Activated T-helper 9 cell treated with anti-CD3 and anti-CD28 coated beads, Interleukin-2, amount 50 U/mL, for 16 hours (primary cell): ENCODE data around the gene HPRT1.

Source experiments
- DNase-seq: peaks from one replicate; pipeline ENCODE4 v3.0.0-alpha.2; 2020; ENCODE audit warnings: low read depth

The HPRT1 gene

GRCh38 chrX:134544135-134544512, 84.2 kb downstream of the HPRT1 start:
- DNase-seq = no peak

- no peak for DNase-seq
These were observed 84.7 kb downstream of the HPRT1 start for GRCh38 chrX:134544513-134545151.

- no peak for DNase-seq
These were observed 85.5 kb downstream of the HPRT1 start for GRCh38 chrX:134545510-134545909.

GRCh38 chrX:134546187-134546586, 86.2 kb downstream of the HPRT1 start:
- no peak for DNase-seq

GRCh38 chrX:134547047-134547679, 87.2 kb downstream of the HPRT1 start:
- DNase-seq = no peak

- no peak for DNase-seq
These were observed 88.6 kb downstream of the HPRT1 start for GRCh38 chrX:134548257-134549201.
